ENCODE measurements around the gene DOCK4.

DNA sequence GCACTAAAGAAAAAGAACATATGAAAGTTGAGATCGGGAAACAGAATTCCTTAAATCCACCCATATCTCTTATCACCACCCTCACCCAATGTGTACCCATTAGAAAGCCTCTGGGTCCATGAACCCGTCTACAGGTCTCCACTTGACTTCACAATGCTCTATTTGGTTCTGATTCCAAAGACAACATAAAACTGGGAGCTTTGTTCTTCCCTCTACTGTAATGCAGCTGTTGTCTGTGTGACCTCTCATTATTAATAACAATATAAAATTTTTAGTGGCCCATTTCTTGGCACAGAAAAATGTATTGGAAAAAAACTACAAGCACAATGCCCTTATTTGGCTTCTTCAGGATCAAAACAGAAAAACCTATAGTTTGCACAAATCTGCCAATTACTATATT, 30.0 kb downstream of the DOCK4 start:
- TF ChIP-seq, protein P1, sequence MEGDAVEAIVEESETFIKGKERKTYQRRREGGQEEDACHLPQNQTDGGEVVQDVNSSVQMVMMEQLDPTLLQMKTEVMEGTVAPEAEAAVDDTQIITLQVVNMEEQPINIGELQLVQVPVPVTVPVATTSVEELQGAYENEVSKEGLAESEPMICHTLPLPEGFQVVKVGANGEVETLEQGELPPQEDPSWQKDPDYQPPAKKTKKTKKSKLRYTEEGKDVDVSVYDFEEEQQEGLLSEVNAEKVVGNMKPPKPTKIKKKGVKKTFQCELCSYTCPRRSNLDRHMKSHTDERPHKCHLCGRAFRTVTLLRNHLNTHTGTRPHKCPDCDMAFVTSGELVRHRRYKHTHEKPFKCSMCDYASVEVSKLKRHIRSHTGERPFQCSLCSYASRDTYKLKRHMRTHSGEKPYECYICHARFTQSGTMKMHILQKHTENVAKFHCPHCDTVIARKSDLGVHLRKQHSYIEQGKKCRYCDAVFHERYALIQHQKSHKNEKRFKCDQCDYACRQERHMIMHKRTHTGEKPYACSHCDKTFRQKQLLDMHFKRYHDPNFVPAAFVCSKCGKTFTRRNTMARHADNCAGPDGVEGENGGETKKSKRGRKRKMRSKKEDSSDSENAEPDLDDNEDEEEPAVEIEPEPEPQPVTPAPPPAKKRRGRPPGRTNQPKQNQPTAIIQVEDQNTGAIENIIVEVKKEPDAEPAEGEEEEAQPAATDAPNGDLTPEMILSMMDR (IDR thresholded peaks at IDR 0.05), result no peak
- TF ChIP-seq ZFX (IDR thresholded peaks at IDR 0.05; ENCODE audit: borderline replicate concordance), result no peak

Measured in 22Rv1 (cell line).